H9 (cell line): ENCODE data around the gene SRBD1. TPM values are rescaled to one million over a fixed set of nuclear protein-coding genes. Genes with fewer than 3 reads are reported as not detected.

ENCODE experiments used
- DNase-seq: peaks from one replicate; pipeline ENCODE4 v3.0.0-alpha.2; 2017
- H2AFZ ChIP-seq: one replicate; pipeline ENCODE4 v1.6.1; 2013; ENCODE audit warnings: mild to moderate bottlenecking, low read length, control low read depth, moderate library complexity
- H2AK5ac ChIP-seq: 2 replicates; pipeline ENCODE4 v1.6.1; 2013; ENCODE audit warnings: low read length, control low read depth, mixed read lengths; ENCODE audit not compliant: insufficient read length
- H2BK120ac ChIP-seq: one replicate; pipeline ENCODE4 v1.6.1; 2013; ENCODE audit warnings: low read depth, mild to moderate bottlenecking, low read length, control low read depth, inconsistent platforms; ENCODE audit not compliant: poor library complexity, severe bottlenecking
- H2BK12ac ChIP-seq: 2 replicates; pipeline ENCODE4 v1.6.1; 2013; ENCODE audit warnings: low read length, control low read depth, mixed read lengths, low read depth; ENCODE audit not compliant: insufficient read length
- H2BK15ac ChIP-seq: 2 replicates; pipeline ENCODE4 v1.6.1; 2013; ENCODE audit warnings: low read depth, low read length, control low read depth
- H2BK20ac ChIP-seq: one replicate; pipeline ENCODE4 v1.6.1; 2013; ENCODE audit warnings: low read depth, mild to moderate bottlenecking, low read length, control low read depth, inconsistent platforms; ENCODE audit not compliant: poor library complexity, severe bottlenecking
- H2BK5ac ChIP-seq: 2 replicates; pipeline ENCODE4 v1.6.1; 2013; ENCODE audit warnings: low read length, control low read depth, mixed read lengths; ENCODE audit not compliant: insufficient read length
- H3K14ac ChIP-seq: 2 replicates; pipeline ENCODE4 v1.6.1; 2013; ENCODE audit warnings: low read length, control low read depth; ENCODE audit not compliant: insufficient read depth
- H3K18ac ChIP-seq: 2 replicates; pipeline ENCODE4 v1.6.1; 2013; ENCODE audit warnings: low read depth, mild to moderate bottlenecking, mixed read lengths, low read length, control low read depth; ENCODE audit not compliant: insufficient read length
- H3K23ac ChIP-seq: 2 replicates; pipeline ENCODE4 v1.6.1; 2013; ENCODE audit warnings: low read length, control low read depth, mixed read lengths, low read depth; ENCODE audit not compliant: insufficient read length
- H3K23me2 ChIP-seq: 2 replicates; pipeline ENCODE4 v1.6.1; 2013; ENCODE audit warnings: low read depth, mild to moderate bottlenecking, mixed read lengths, low read length, control low read depth; ENCODE audit not compliant: insufficient read length, poor library complexity, severe bottlenecking
- H3K27ac ChIP-seq: 2 replicates; pipeline ENCODE4 v1.5.1; 2013; ENCODE audit warnings: low read length, control low read depth, mixed read lengths, low read depth; ENCODE audit not compliant: insufficient read length
- H3K27me3 ChIP-seq: 2 replicates; pipeline ENCODE4 v1.6.1; 2013; ENCODE audit warnings: low read length, control low read depth, inconsistent platforms; ENCODE audit not compliant: insufficient read depth
- H3K4ac ChIP-seq: 2 replicates; pipeline ENCODE4 v1.6.1; 2013; ENCODE audit warnings: low read depth, mild to moderate bottlenecking, control low read depth, inconsistent platforms, low read length, moderate library complexity
- H3K4me1 ChIP-seq: 2 replicates; pipeline ENCODE4 v1.6.1; 2013; ENCODE audit warnings: low read length, control low read depth, inconsistent platforms; ENCODE audit not compliant: insufficient read depth
- H3K4me2 ChIP-seq: 2 replicates; pipeline ENCODE4 v1.6.1; 2013; ENCODE audit warnings: low read length, control low read depth, mixed read lengths; ENCODE audit not compliant: insufficient read length, insufficient read depth
- H3K56ac ChIP-seq: 2 replicates; pipeline ENCODE4 v1.6.1; 2013; ENCODE audit warnings: low read depth, mild to moderate bottlenecking, mixed read lengths, low read length, control low read depth; ENCODE audit not compliant: insufficient read length
- H3K79me1 ChIP-seq: 2 replicates; pipeline ENCODE4 v1.6.1; 2013; ENCODE audit warnings: low read depth, mild to moderate bottlenecking, moderate library complexity, low read length, control low read depth, inconsistent platforms; ENCODE audit not compliant: insufficient read depth, poor library complexity, severe bottlenecking
- H3K79me2 ChIP-seq: 2 replicates; pipeline ENCODE4 v1.6.1; 2013; ENCODE audit warnings: low read length, control low read depth, inconsistent platforms; ENCODE audit not compliant: insufficient read depth
- H3K9ac ChIP-seq: 2 replicates; pipeline ENCODE4 v1.6.1; 2013; ENCODE audit warnings: low read length, control low read depth, mixed read lengths; ENCODE audit not compliant: insufficient read length; ENCODE audit errors: extremely low read depth
- H3K9me3 ChIP-seq: one replicate; pipeline ENCODE4 v1.6.1; 2013; ENCODE audit warnings: low read depth, low read length, inconsistent platforms; ENCODE audit not compliant: control insufficient read depth
- H3T11ph ChIP-seq: one replicate; pipeline ENCODE4 v1.6.1; 2013; ENCODE audit warnings: mild to moderate bottlenecking, low read length, control low read depth, inconsistent platforms
- H4K20me1 ChIP-seq: one replicate; pipeline ENCODE4 v1.6.1; 2013; ENCODE audit not compliant: control insufficient read depth, insufficient read length, insufficient read depth
- H4K5ac ChIP-seq: 2 replicates; pipeline ENCODE4 v1.6.1; 2013; ENCODE audit warnings: low read depth, mild to moderate bottlenecking, mixed read lengths, low read length, control low read depth; ENCODE audit not compliant: insufficient read length
- H4K8ac ChIP-seq: replicated peaks from 2 replicates; pipeline ENCODE4 v1.6.1; 2013; ENCODE audit warnings: low read length, control low read depth, mixed read lengths, low read depth; ENCODE audit not compliant: insufficient read length
- H4K91ac ChIP-seq: 2 replicates; pipeline ENCODE4 v1.6.1; 2013; ENCODE audit warnings: low read depth, mild to moderate bottlenecking, moderate library complexity, mixed read lengths, low read length, control low read depth; ENCODE audit not compliant: insufficient read length
- H3K27ac Mint-ChIP-seq, 3 experiments: 2 replicates in 2 of 3; 3 replicates in 1 of 3; pipeline ENCODE4 v1.8.0; 2020 to 2021; ENCODE audit warnings: mixed read lengths in 3 of 3, mild to moderate bottlenecking in 1 of 3, moderate library complexity in 1 of 3
- H3K27me3 Mint-ChIP-seq: 2 replicates; pipeline ENCODE4 v1.8.0; 2021; ENCODE audit warnings: low read depth, mild to moderate bottlenecking, moderate library complexity, mixed read lengths
- H3K36me3 Mint-ChIP-seq, 3 experiments: 2 replicates in 2 of 3; 3 replicates in 1 of 3; pipeline ENCODE4 v1.8.0; 2020 to 2021; ENCODE audit warnings: low read depth in 3 of 3, mixed read lengths in 3 of 3; ENCODE audit not compliant: insufficient read depth in 1 of 3
- H3K4me1 Mint-ChIP-seq, 2 experiments: 2 replicates each; pipeline ENCODE4 v1.8.0; 2020; ENCODE audit warnings: mixed read lengths in 2 of 2
- H3K4me3 Mint-ChIP-seq, 2 experiments: 2 replicates in 1 of 2; 3 replicates in 1 of 2; pipeline ENCODE4 v1.8.0; 2020 to 2021; ENCODE audit warnings: mild to moderate bottlenecking in 2 of 2, mixed read lengths in 2 of 2, moderate library complexity in 1 of 2
- H3K9me3 Mint-ChIP-seq, 2 experiments: 2 replicates in 1 of 2; 3 replicates in 1 of 2; pipeline ENCODE4 v1.8.0; 2020; ENCODE audit warnings: mild to moderate bottlenecking in 2 of 2, mixed read lengths in 2 of 2, moderate library complexity in 1 of 2
- WGBS: extraction: QIAGEN DNeasy Blood & Tissue Kit; methylation state at CpG from one replicate; pipeline ENCODE4 v1.1.7; 2013; ENCODE audit warnings: missing lambda C conversion rate, low lambda C conversion rate, mixed read lengths; ENCODE audit not compliant: insufficient read length; ENCODE audit errors: extremely low coverage; 5-methylcytosine and 5-hydroxymethylcytosine counted together
- total RNA-seq: library from RNA; stranded (reverse); gene quantifications from 2 replicates; pipeline ENCODE4 v1.2.1, GENCODE V29; 2021
- TF ChIP-seq, protein P1 (sequence below): fragments of 200-600 bp; sonication (generic); conservative IDR thresholded peaks from 3 replicates; pipeline ENCODE4 v1.8.0; 2021; ENCODE audit warnings: antibody characterized with exemption, mild to moderate bottlenecking

Gene SRBD1
- total RNA-seq, 1 experiment from 2014 or later, result 18.3 TPM

DNA sequence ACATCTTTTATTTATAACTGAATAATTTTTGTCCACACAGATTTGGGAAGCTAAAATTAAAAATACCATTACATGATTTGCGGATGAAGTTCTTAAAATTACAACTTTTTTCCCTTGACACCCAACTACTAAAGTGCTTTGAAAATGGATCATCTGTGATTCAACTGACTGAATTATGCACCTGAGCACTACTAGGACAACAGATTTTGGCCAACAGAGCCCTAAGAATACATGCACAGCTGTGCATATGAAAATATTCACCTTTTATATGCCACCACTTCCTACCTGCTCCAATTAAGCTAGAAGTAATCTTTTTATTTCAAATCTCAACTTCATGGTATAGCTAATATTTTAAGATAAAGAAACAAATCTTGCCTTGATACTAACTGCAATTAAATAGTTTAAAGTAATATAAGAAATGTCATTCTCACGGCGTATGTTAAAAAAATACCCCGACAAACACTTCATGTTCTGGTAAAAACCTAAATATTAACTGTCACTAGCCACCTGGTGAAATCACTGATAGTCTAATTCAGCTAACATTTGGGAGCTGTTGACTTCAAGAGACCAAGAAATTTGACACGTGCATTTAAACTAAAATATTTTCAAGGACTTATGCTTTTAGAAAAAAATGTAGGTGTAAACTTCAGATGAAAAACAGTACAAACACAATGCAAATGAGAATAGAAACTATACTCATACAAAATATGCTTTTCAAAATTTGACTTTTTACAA, 153.7 kb downstream of the SRBD1 start:
- no peaks in the 10 kb centered on the region for H3K79me2 ChIP-seq
- peaks cover 0 to 6% (median 0%) of the 10 kb centered on the region in 3 experiments; a peak in 1 of 7 replicates for H3K36me3 Mint-ChIP-seq

More for the DNA sequence above, 153.7 kb downstream of the SRBD1 start:
- TF ChIP-seq, protein P1, sequence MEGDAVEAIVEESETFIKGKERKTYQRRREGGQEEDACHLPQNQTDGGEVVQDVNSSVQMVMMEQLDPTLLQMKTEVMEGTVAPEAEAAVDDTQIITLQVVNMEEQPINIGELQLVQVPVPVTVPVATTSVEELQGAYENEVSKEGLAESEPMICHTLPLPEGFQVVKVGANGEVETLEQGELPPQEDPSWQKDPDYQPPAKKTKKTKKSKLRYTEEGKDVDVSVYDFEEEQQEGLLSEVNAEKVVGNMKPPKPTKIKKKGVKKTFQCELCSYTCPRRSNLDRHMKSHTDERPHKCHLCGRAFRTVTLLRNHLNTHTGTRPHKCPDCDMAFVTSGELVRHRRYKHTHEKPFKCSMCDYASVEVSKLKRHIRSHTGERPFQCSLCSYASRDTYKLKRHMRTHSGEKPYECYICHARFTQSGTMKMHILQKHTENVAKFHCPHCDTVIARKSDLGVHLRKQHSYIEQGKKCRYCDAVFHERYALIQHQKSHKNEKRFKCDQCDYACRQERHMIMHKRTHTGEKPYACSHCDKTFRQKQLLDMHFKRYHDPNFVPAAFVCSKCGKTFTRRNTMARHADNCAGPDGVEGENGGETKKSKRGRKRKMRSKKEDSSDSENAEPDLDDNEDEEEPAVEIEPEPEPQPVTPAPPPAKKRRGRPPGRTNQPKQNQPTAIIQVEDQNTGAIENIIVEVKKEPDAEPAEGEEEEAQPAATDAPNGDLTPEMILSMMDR, result no peak
- Histone ChIP-seq H3K9me3 (no peaks in the 10 kb centered on the region), H2AFZ (no peak overlapping the region), H3K27ac (no peak overlapping the region), H2BK120ac (no peak overlapping the region), H3K4me2 (no peak overlapping the region), H3K14ac (no peak overlapping the region), H3T11ph (no peak overlapping the region), H3K79me1 (no peaks in the 10 kb centered on the region), H2BK12ac (no peak overlapping the region), H3K9ac (no peak overlapping the region), H3K27me3 (no peaks in the 10 kb centered on the region), H3K23ac (no peak overlapping the region), H3K56ac (no peak overlapping the region), H2BK20ac (no peak overlapping the region), H3K4ac (no peak overlapping the region), H4K91ac (no peak overlapping the region), H2BK15ac (no peak overlapping the region), H3K18ac (no peak overlapping the region), H2AK5ac (no peak overlapping the region), H3K4me1 (no peaks in the 10 kb centered on the region; the same call in 1 of the 2 replicates), H4K20me1 (no peaks in the 10 kb centered on the region), H3K23me2 (no peaks in the 10 kb centered on the region), H4K5ac (no peak overlapping the region), H2BK5ac (no peak overlapping the region), H4K8ac (no peak overlapping the region)
- Mint-ChIP-seq H3K27ac (no peak overlapping the region), H3K9me3 (no peaks in the 10 kb centered on the region), H3K27me3 (no peaks in the 10 kb centered on the region), H3K4me3 (no peak overlapping the region), H3K4me1 (peaks cover 14% of the 10 kb centered on the region in 2 experiments)
- DNase-seq, result no peak
- no CpG with 5 or more reads among the region's 5 CpGs for WGBS
